Measurements from ENCODE around the gene APCDD1. TPM values are rescaled to one million over a fixed set of nuclear protein-coding genes. Genes with fewer than 3 reads are reported as not detected.

Gene APCDD1
- total and polyA plus RNA-seq, 2 donors (not counting 1 experiment from before 2014, with no cell fraction given): 15.3 to 17.3 TPM

DNA sequence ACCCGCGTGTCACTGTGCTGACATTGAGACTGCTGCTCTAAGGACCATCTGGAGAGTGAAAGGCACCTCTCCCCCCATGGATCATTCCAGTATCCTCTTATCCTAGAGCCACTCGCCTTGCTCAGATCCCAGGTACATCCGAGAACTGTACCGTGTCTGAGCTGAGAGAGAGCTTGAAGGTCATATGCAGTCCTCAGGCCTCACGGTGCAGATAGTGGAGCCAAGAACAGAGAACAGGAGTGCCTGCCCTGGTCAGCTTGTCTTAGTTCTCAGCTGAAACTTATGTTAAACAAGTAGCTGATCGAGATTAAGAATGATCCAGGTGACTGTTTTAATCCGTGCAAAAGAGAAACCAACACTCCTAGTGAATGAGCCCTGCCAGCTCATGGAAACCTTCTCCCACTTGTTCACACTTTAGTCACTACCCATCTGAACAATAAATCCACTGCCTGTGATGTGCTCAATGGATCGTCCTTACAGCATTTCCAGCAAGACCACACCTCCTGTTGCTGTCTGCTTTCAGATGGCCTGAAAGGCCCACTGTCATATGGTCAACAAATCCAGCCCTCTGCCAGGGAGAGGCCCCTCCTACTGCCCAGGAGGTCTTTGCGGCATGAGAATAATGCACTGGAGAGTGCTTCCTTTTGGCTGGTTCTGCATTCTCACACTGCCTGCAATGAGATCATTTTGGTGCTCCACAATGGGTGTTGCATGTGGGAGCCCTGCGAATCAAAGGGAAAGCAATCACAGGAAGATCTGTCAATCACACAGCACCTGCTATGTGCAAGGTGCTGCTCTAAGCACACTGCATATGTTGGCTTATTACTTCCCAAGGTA is 43.7 kb upstream of the APCDD1 start:
- Histone ChIP-seq H3K4me2 (ENCODE audit: extremely low read depth, insufficient read depth, low read length) (no peak overlapping the region), H3K36me3 (ENCODE audit: control insufficient read depth, insufficient read depth, low read length) (no peaks in the 10 kb centered on the region), H3K27me3 (ENCODE audit: control insufficient read depth, insufficient read depth, low read length) (no peaks in the 10 kb centered on the region), H3K4me3 (replicated peaks in 1 of 4; ENCODE audit: control extremely low read depth in 1 of 4, insufficient read depth in 1 of 4, low read depth in 3 of 4, low read length in 4 of 4) (no peak overlapping the region), H3K27ac (ENCODE audit: insufficient read depth, low read length) (no peak overlapping the region), H3K9me3 (ENCODE audit: control insufficient read depth, insufficient read depth, low read depth, low read length) (no peaks in the 10 kb centered on the region), H3K4me1 (ENCODE audit: control insufficient read depth, extremely low read depth, insufficient read depth, low read length) (no peaks in the 10 kb centered on the region), H3K79me2 (ENCODE audit: control insufficient read depth, insufficient read depth, low read length) (no peaks in the 10 kb centered on the region), H3K9ac (ENCODE audit: insufficient read depth, low read length) (no peak overlapping the region), H4K20me1 (ENCODE audit: control insufficient read depth, extremely low read depth, insufficient read depth, low read length) (no peaks in the 10 kb centered on the region), H2AFZ (ENCODE audit: low read length) (no peak overlapping the region)
- TF ChIP-seq, protein P1, sequence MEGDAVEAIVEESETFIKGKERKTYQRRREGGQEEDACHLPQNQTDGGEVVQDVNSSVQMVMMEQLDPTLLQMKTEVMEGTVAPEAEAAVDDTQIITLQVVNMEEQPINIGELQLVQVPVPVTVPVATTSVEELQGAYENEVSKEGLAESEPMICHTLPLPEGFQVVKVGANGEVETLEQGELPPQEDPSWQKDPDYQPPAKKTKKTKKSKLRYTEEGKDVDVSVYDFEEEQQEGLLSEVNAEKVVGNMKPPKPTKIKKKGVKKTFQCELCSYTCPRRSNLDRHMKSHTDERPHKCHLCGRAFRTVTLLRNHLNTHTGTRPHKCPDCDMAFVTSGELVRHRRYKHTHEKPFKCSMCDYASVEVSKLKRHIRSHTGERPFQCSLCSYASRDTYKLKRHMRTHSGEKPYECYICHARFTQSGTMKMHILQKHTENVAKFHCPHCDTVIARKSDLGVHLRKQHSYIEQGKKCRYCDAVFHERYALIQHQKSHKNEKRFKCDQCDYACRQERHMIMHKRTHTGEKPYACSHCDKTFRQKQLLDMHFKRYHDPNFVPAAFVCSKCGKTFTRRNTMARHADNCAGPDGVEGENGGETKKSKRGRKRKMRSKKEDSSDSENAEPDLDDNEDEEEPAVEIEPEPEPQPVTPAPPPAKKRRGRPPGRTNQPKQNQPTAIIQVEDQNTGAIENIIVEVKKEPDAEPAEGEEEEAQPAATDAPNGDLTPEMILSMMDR (conservative IDR thresholded peaks at IDR 0.05 in 1 of 2, IDR thresholded peaks at IDR 0.05 in 1 of 2; ENCODE audit: low read depth in 1 of 2, low read length in 2 of 2): no peak
- TF ChIP-seq EZH2 (IDR thresholded peaks at IDR 0.05; ENCODE audit: low read length, missing control alignments): no peak
- peak in 1 of 2 donors; percentile 55 for DNase-seq (ENCODE audit: low read depth in 2 of 2)

DNA sequence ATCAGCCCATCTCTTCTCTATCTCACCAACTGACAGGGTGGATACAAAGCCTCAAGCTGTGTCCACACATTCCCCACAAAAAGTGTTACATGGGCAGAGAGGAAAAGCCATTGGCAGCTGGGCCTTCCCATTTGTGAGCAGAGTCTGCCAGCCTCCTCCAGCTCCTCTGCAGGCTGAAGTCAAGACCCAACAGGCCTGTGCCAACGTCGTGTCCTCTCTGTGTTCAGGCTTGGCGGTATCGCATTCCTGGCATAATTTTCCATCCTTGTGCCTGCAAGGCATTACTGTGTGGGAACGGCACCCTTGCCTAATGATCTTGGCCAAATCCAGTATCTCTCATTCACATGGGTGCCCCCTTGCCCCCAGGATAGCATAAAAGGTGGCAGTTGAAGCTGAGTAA is 41.5 kb upstream of the APCDD1 start:
- no peak for DNase-seq (ENCODE audit: low read depth in 2 of 2)
- Histone ChIP-seq H3K27ac (ENCODE audit: insufficient read depth, low read length) (no peak overlapping the region), H3K4me2 (ENCODE audit: extremely low read depth, insufficient read depth, low read length) (no peak overlapping the region)

DNA sequence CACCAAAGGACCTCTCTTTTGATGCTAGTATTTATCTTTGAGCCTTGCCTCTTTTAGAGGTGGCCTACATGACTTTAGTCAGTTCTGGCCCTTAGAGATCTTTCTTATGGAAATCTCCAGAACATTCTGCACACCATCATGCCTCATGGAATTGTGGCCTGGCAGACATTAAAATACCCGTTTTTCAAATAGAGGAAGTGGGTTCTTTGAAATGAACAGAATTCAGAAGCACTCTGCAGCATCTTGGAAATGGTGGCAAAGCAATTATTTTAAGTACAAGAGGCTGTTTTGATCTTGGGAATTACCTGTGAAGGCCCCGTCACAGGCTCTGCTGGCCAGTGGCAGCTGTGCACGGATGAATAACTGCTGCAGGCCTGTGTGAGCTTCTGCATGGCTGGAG is 40.7 kb upstream of the APCDD1 start:
- Histone ChIP-seq H3K27me3 (ENCODE audit: control insufficient read depth, insufficient read depth, low read length) (no peaks in the 10 kb centered on the region), H3K9me3 (ENCODE audit: control insufficient read depth, insufficient read depth, low read depth, low read length) (no peaks in the 10 kb centered on the region), H3K27ac (ENCODE audit: insufficient read depth, low read length) (no peak overlapping the region), H3K4me1 (ENCODE audit: control insufficient read depth, extremely low read depth, insufficient read depth, low read length) (no peaks in the 10 kb centered on the region), H4K20me1 (ENCODE audit: control insufficient read depth, extremely low read depth, insufficient read depth, low read length) (no peaks in the 10 kb centered on the region), H2AFZ (ENCODE audit: low read length) (no peak overlapping the region), H3K4me3 (replicated peaks in 1 of 4; ENCODE audit: control extremely low read depth in 1 of 4, insufficient read depth in 1 of 4, low read depth in 3 of 4, low read length in 4 of 4) (no peak overlapping the region), H3K9ac (ENCODE audit: insufficient read depth, low read length) (no peak overlapping the region), H3K36me3 (ENCODE audit: control insufficient read depth, insufficient read depth, low read length) (no peaks in the 10 kb centered on the region), H3K4me2 (ENCODE audit: extremely low read depth, insufficient read depth, low read length) (no peak overlapping the region), H3K79me2 (ENCODE audit: control insufficient read depth, insufficient read depth, low read length) (no peaks in the 10 kb centered on the region)
- no peak for TF ChIP-seq EZH2 (IDR thresholded peaks at IDR 0.05; ENCODE audit: low read length, missing control alignments)
- TF ChIP-seq, protein P1 (conservative IDR thresholded peaks at IDR 0.05 in 1 of 2, IDR thresholded peaks at IDR 0.05 in 1 of 2; ENCODE audit: low read depth in 1 of 2, low read length in 2 of 2): no peak
- DNase-seq (ENCODE audit: low read depth in 2 of 2): no peak

More for the DNA sequence above, 41.5 kb upstream of the APCDD1 start:
- TF ChIP-seq, protein P1 (conservative IDR thresholded peaks at IDR 0.05 in 1 of 2, IDR thresholded peaks at IDR 0.05 in 1 of 2; ENCODE audit: low read depth in 1 of 2, low read length in 2 of 2): no peak
- TF ChIP-seq EZH2 (IDR thresholded peaks at IDR 0.05; ENCODE audit: low read length, missing control alignments): no peak
- H3K9me3 ChIP-seq (ENCODE audit: control insufficient read depth, insufficient read depth, low read depth, low read length): no peaks in the 10 kb centered on the region
- no peaks in the 10 kb centered on the region for H3K79me2 ChIP-seq (ENCODE audit: control insufficient read depth, insufficient read depth, low read length)
- no peaks in the 10 kb centered on the region for H3K36me3 ChIP-seq (ENCODE audit: control insufficient read depth, insufficient read depth, low read length)
- H2AFZ ChIP-seq (ENCODE audit: low read length): no peak overlapping the region
- no peaks in the 10 kb centered on the region for H4K20me1 ChIP-seq (ENCODE audit: control insufficient read depth, extremely low read depth, insufficient read depth, low read length)
- no peak overlapping the region for H3K9ac ChIP-seq (ENCODE audit: insufficient read depth, low read length)
- H3K4me1 ChIP-seq (ENCODE audit: control insufficient read depth, extremely low read depth, insufficient read depth, low read length): no peaks in the 10 kb centered on the region
- no peaks in the 10 kb centered on the region for H3K27me3 ChIP-seq (ENCODE audit: control insufficient read depth, insufficient read depth, low read length)
- H3K4me3 ChIP-seq (replicated peaks in 1 of 4; ENCODE audit: control extremely low read depth in 1 of 4, insufficient read depth in 1 of 4, low read depth in 3 of 4, low read length in 4 of 4): no peak overlapping the region
